H9 (cell line): ENCODE data around the gene RANBP17. TPM values are rescaled to one million over a fixed set of nuclear protein-coding genes. Genes with fewer than 3 reads are reported as not detected.

ENCODE experiments used
- DNase-seq: peaks from one replicate; pipeline ENCODE4 v3.0.0-alpha.2; 2017
- H2AFZ ChIP-seq: one replicate; pipeline ENCODE4 v1.6.1; 2013; ENCODE audit warnings: mild to moderate bottlenecking, low read length, control low read depth, moderate library complexity
- H2AK5ac ChIP-seq: 2 replicates; pipeline ENCODE4 v1.6.1; 2013; ENCODE audit warnings: low read length, control low read depth, mixed read lengths; ENCODE audit not compliant: insufficient read length
- H2BK120ac ChIP-seq: one replicate; pipeline ENCODE4 v1.6.1; 2013; ENCODE audit warnings: low read depth, mild to moderate bottlenecking, low read length, control low read depth, inconsistent platforms; ENCODE audit not compliant: poor library complexity, severe bottlenecking
- H2BK12ac ChIP-seq: 2 replicates; pipeline ENCODE4 v1.6.1; 2013; ENCODE audit warnings: low read length, control low read depth, mixed read lengths, low read depth; ENCODE audit not compliant: insufficient read length
- H2BK15ac ChIP-seq: 2 replicates; pipeline ENCODE4 v1.6.1; 2013; ENCODE audit warnings: low read depth, low read length, control low read depth
- H2BK20ac ChIP-seq: one replicate; pipeline ENCODE4 v1.6.1; 2013; ENCODE audit warnings: low read depth, mild to moderate bottlenecking, low read length, control low read depth, inconsistent platforms; ENCODE audit not compliant: poor library complexity, severe bottlenecking
- H2BK5ac ChIP-seq: 2 replicates; pipeline ENCODE4 v1.6.1; 2013; ENCODE audit warnings: low read length, control low read depth, mixed read lengths; ENCODE audit not compliant: insufficient read length
- H3K14ac ChIP-seq: 2 replicates; pipeline ENCODE4 v1.6.1; 2013; ENCODE audit warnings: low read length, control low read depth; ENCODE audit not compliant: insufficient read depth
- H3K18ac ChIP-seq: 2 replicates; pipeline ENCODE4 v1.6.1; 2013; ENCODE audit warnings: low read depth, mild to moderate bottlenecking, mixed read lengths, low read length, control low read depth; ENCODE audit not compliant: insufficient read length
- H3K23ac ChIP-seq: 2 replicates; pipeline ENCODE4 v1.6.1; 2013; ENCODE audit warnings: low read length, control low read depth, mixed read lengths, low read depth; ENCODE audit not compliant: insufficient read length
- H3K23me2 ChIP-seq: 2 replicates; pipeline ENCODE4 v1.6.1; 2013; ENCODE audit warnings: low read depth, mild to moderate bottlenecking, mixed read lengths, low read length, control low read depth; ENCODE audit not compliant: insufficient read length, poor library complexity, severe bottlenecking
- H3K27ac ChIP-seq: 2 replicates; pipeline ENCODE4 v1.5.1; 2013; ENCODE audit warnings: low read length, control low read depth, mixed read lengths, low read depth; ENCODE audit not compliant: insufficient read length
- H3K27me3 ChIP-seq: 2 replicates; pipeline ENCODE4 v1.6.1; 2013; ENCODE audit warnings: low read length, control low read depth, inconsistent platforms; ENCODE audit not compliant: insufficient read depth
- H3K4ac ChIP-seq: 2 replicates; pipeline ENCODE4 v1.6.1; 2013; ENCODE audit warnings: low read depth, mild to moderate bottlenecking, control low read depth, inconsistent platforms, low read length, moderate library complexity
- H3K4me1 ChIP-seq: 2 replicates; pipeline ENCODE4 v1.6.1; 2013; ENCODE audit warnings: low read length, control low read depth, inconsistent platforms; ENCODE audit not compliant: insufficient read depth
- H3K4me2 ChIP-seq: 2 replicates; pipeline ENCODE4 v1.6.1; 2013; ENCODE audit warnings: low read length, control low read depth, mixed read lengths; ENCODE audit not compliant: insufficient read length, insufficient read depth
- H3K56ac ChIP-seq: 2 replicates; pipeline ENCODE4 v1.6.1; 2013; ENCODE audit warnings: low read depth, mild to moderate bottlenecking, mixed read lengths, low read length, control low read depth; ENCODE audit not compliant: insufficient read length
- H3K79me1 ChIP-seq: 2 replicates; pipeline ENCODE4 v1.6.1; 2013; ENCODE audit warnings: low read depth, mild to moderate bottlenecking, moderate library complexity, low read length, control low read depth, inconsistent platforms; ENCODE audit not compliant: insufficient read depth, poor library complexity, severe bottlenecking
- H3K79me2 ChIP-seq: 2 replicates; pipeline ENCODE4 v1.6.1; 2013; ENCODE audit warnings: low read length, control low read depth, inconsistent platforms; ENCODE audit not compliant: insufficient read depth
- H3K9ac ChIP-seq: 2 replicates; pipeline ENCODE4 v1.6.1; 2013; ENCODE audit warnings: low read length, control low read depth, mixed read lengths; ENCODE audit not compliant: insufficient read length; ENCODE audit errors: extremely low read depth
- H3K9me3 ChIP-seq: one replicate; pipeline ENCODE4 v1.6.1; 2013; ENCODE audit warnings: low read depth, low read length, inconsistent platforms; ENCODE audit not compliant: control insufficient read depth
- H3T11ph ChIP-seq: one replicate; pipeline ENCODE4 v1.6.1; 2013; ENCODE audit warnings: mild to moderate bottlenecking, low read length, control low read depth, inconsistent platforms
- H4K20me1 ChIP-seq: one replicate; pipeline ENCODE4 v1.6.1; 2013; ENCODE audit not compliant: control insufficient read depth, insufficient read length, insufficient read depth
- H4K5ac ChIP-seq: 2 replicates; pipeline ENCODE4 v1.6.1; 2013; ENCODE audit warnings: low read depth, mild to moderate bottlenecking, mixed read lengths, low read length, control low read depth; ENCODE audit not compliant: insufficient read length
- H4K8ac ChIP-seq: replicated peaks from 2 replicates; pipeline ENCODE4 v1.6.1; 2013; ENCODE audit warnings: low read length, control low read depth, mixed read lengths, low read depth; ENCODE audit not compliant: insufficient read length
- H4K91ac ChIP-seq: 2 replicates; pipeline ENCODE4 v1.6.1; 2013; ENCODE audit warnings: low read depth, mild to moderate bottlenecking, moderate library complexity, mixed read lengths, low read length, control low read depth; ENCODE audit not compliant: insufficient read length
- H3K27ac Mint-ChIP-seq, 3 experiments: 2 replicates in 2 of 3; 3 replicates in 1 of 3; pipeline ENCODE4 v1.8.0; 2020 to 2021; ENCODE audit warnings: mixed read lengths in 3 of 3, mild to moderate bottlenecking in 1 of 3, moderate library complexity in 1 of 3
- H3K27me3 Mint-ChIP-seq: 2 replicates; pipeline ENCODE4 v1.8.0; 2021; ENCODE audit warnings: low read depth, mild to moderate bottlenecking, moderate library complexity, mixed read lengths
- H3K36me3 Mint-ChIP-seq, 3 experiments: 2 replicates in 2 of 3; 3 replicates in 1 of 3; pipeline ENCODE4 v1.8.0; 2020 to 2021; ENCODE audit warnings: low read depth in 3 of 3, mixed read lengths in 3 of 3; ENCODE audit not compliant: insufficient read depth in 1 of 3
- H3K4me1 Mint-ChIP-seq, 2 experiments: 2 replicates each; pipeline ENCODE4 v1.8.0; 2020; ENCODE audit warnings: mixed read lengths in 2 of 2
- H3K4me3 Mint-ChIP-seq, 2 experiments: 2 replicates in 1 of 2; 3 replicates in 1 of 2; pipeline ENCODE4 v1.8.0; 2020 to 2021; ENCODE audit warnings: mild to moderate bottlenecking in 2 of 2, mixed read lengths in 2 of 2, moderate library complexity in 1 of 2
- H3K9me3 Mint-ChIP-seq, 2 experiments: 2 replicates in 1 of 2; 3 replicates in 1 of 2; pipeline ENCODE4 v1.8.0; 2020; ENCODE audit warnings: mild to moderate bottlenecking in 2 of 2, mixed read lengths in 2 of 2, moderate library complexity in 1 of 2
- CTCF ChIP-seq: fragments of 200-600 bp; sonication (generic); conservative IDR thresholded peaks from 3 replicates; pipeline ENCODE4 v1.8.0; 2021; ENCODE audit warnings: antibody characterized with exemption, mild to moderate bottlenecking
- WGBS: extraction: QIAGEN DNeasy Blood & Tissue Kit; methylation state at CpG from one replicate; pipeline ENCODE4 v1.1.7; 2013; ENCODE audit warnings: missing lambda C conversion rate, low lambda C conversion rate, mixed read lengths; ENCODE audit not compliant: insufficient read length; ENCODE audit errors: extremely low coverage; 5-methylcytosine and 5-hydroxymethylcytosine counted together
- total RNA-seq: library from RNA; stranded (reverse); gene quantifications from 2 replicates; pipeline ENCODE4 v1.2.1, GENCODE V29; 2021

Gene RANBP17
- total RNA-seq, 1 experiment from 2014 or later: 16.5 TPM

GRCh38 chr5:170817195-170817594 lies 44.6 kb upstream of the RANBP17 start:
- no peak overlapping the region for H2AK5ac ChIP-seq
- no peak overlapping the region for H3K27ac ChIP-seq
- Mint-ChIP-seq H3K4me1 (no peaks in the 10 kb centered on the region), H3K27me3 (peaks cover 1% of the 10 kb centered on the region), H3K9me3 (peaks cover 0 to 5% of the 10 kb centered on the region in 2 experiments; a peak in 3 of 5 replicates), H3K27ac (no peak overlapping the region), H3K36me3 (no peaks in the 10 kb centered on the region), H3K4me3 (no peak overlapping the region)
- no peak overlapping the region for H2BK5ac ChIP-seq
- H4K5ac ChIP-seq: no peak overlapping the region
- H3K27me3 ChIP-seq: no peaks in the 10 kb centered on the region
- no peak overlapping the region for H3K18ac ChIP-seq
- no peak overlapping the region for H4K91ac ChIP-seq
- no CpG with 5 or more reads among the region's 3 CpGs for WGBS
- H3K9ac ChIP-seq: no peak overlapping the region
- H2BK120ac ChIP-seq: no peak overlapping the region
- no peak overlapping the region for H3K56ac ChIP-seq
- H3K23me2 ChIP-seq: no peaks in the 10 kb centered on the region
- DNase-seq: no peak
- no peak for TF ChIP-seq CTCF
- H4K20me1 ChIP-seq: no peaks in the 10 kb centered on the region
- H3K4ac ChIP-seq: no peak overlapping the region
- H2BK12ac ChIP-seq: no peak overlapping the region
- no peak overlapping the region for H3K4me2 ChIP-seq
- no peaks in the 10 kb centered on the region for H3K79me2 ChIP-seq
- H2BK20ac ChIP-seq: no peak overlapping the region
- H2AFZ ChIP-seq: no peak overlapping the region
- H3K79me1 ChIP-seq: no peaks in the 10 kb centered on the region
- no peak overlapping the region for H4K8ac ChIP-seq
- no peak overlapping the region for H2BK15ac ChIP-seq
- no peaks in the 10 kb centered on the region for H3K9me3 ChIP-seq
- H3K23ac ChIP-seq: no peak overlapping the region
- no peak overlapping the region for H3K14ac ChIP-seq
- H3T11ph ChIP-seq: no peak overlapping the region
- H3K4me1 ChIP-seq: no peaks in the 10 kb centered on the region
